ENCODE results near the gene LRP8. TPM values are rescaled to one million over a fixed set of nuclear protein-coding genes. Genes with fewer than 3 reads are reported as not detected.

Gene LRP8
- total and polyA plus RNA-seq, 2 of the 13 experiments (the other 11 are each of a cell fraction or from before 2014, with no cell fraction given), result 17.3 to 17.4 TPM

- TF ChIP-seq KDM5A (IDR thresholded peaks at IDR 0.05; ENCODE audit: borderline replicate concordance, low read length) (no peak), RBM22 (optimal IDR thresholded peaks at IDR 0.05; ENCODE audit: low read length) (no peak), TFAP4 (IDR thresholded peaks at IDR 0.05; ENCODE audit: borderline replicate concordance, low read depth) (no peak), NR2C2 (CRISPR knock-in tag; IDR thresholded peaks at IDR 0.05; ENCODE audit: borderline replicate concordance) (no peak), TAF15 (IDR thresholded peaks at IDR 0.05; ENCODE audit: low read depth, low read length, poor library complexity, severe bottlenecking) (no peak), EP300 (IDR thresholded peaks at IDR 0.05; ENCODE audit: low read depth in 2 of 2, low read length in 2 of 2) (no peak), EP300 (CRISPR knock-in tag; IDR thresholded peaks at IDR 0.05; ENCODE audit: borderline replicate concordance) (no peak), FOXP1 (IDR thresholded peaks at IDR 0.05) (no peak), FOXP1 (CRISPR knock-in tag; IDR thresholded peaks at IDR 0.05) (no peak), ZNF572 (CRISPR knock-in tag; IDR thresholded peaks at IDR 0.05) (no peak), HDAC2 (CRISPR knock-in tag; IDR thresholded peaks at IDR 0.05) (no peak), FOXC1 (CRISPR knock-in tag; IDR thresholded peaks at IDR 0.05; ENCODE audit: borderline replicate concordance) (no peak), SIX4 (CRISPR knock-in tag; IDR thresholded peaks at IDR 0.05) (no peak)
These were observed 8.3 kb upstream of the LRP8 start (continued) for GRCh38 chr1:53336146-53336545.

GRCh38 chr1:53335661-53336060 lies 7.8 kb upstream of the LRP8 start:
- ChIA-PET CTCF (ENCODE audit: low intra/inter-chr PET ratio, low total read pairs) (no interaction called here), POLR2A (no interaction called here)
- intact Hi-C loops (cut with micrococcal nuclease; ENCODE audit: unreplicated experiment), result no loop called here
- no peak overlapping the region for H3K27ac ChIP-seq (ENCODE audit: extremely low read length, insufficient read depth, low read length)
- H2AFZ ChIP-seq (ENCODE audit: low read length), result no peak overlapping the region
- no peaks in the 10 kb centered on the region for H4K20me1 ChIP-seq (ENCODE audit: insufficient read depth, low read length)
- no TSS peak for BruUV-seq (replicated peaks)
- no peaks in the 10 kb centered on the region for H3K36me3 ChIP-seq (replicated peaks in 1 of 2; ENCODE audit: control insufficient read depth in 1 of 2, insufficient read depth in 2 of 2, low read length in 2 of 2)
- in situ Hi-C loops (cut with HindIII; ENCODE audit: extremely low pct_ligation_motif_present, low pct_unique_long_range_greater_than_20kb), result no loop called here
- DNase-seq (ENCODE audit: low spot score), result no peak
- H3K27me3 ChIP-seq (ENCODE audit: control insufficient read depth in 1 of 2, insufficient read depth in 2 of 2, low read length in 2 of 2), result peaks cover 0 to 29% of the 10 kb centered on the region in 2 experiments; a peak in 2 of 5 replicates
- 81% methylated on average over 1 of the region's 1 CpG for WGBS (ENCODE audit: low lambda C conversion rate)
- no peak for FAIRE-seq
- H3K9ac ChIP-seq (ENCODE audit: insufficient read depth, low read depth, low read length), result no peak overlapping the region
- no peak overlapping the region for H3K4me3 ChIP-seq (replicated peaks in 1 of 3; ENCODE audit: insufficient read depth in 1 of 3, low read depth in 2 of 3, low read length in 3 of 3)
- no peak overlapping the region for H3K4me2 ChIP-seq (ENCODE audit: low read depth, low read length)
- H3K79me2 ChIP-seq (ENCODE audit: insufficient read depth, low read length), result no peaks in the 10 kb centered on the region
- H3K9me3 ChIP-seq (ENCODE audit: low read length), result no peaks in the 10 kb centered on the region
- no peak for ATAC-seq
- peaks cover 11% of the 10 kb centered on the region for H3K4me1 ChIP-seq (ENCODE audit: insufficient read depth, low read length)
- TF ChIP-seq ZMYM2 (CRISPR knock-in tag; IDR thresholded peaks at IDR 0.05), result no peak
- no peak for TF ChIP-seq ZUFSP (CRISPR knock-in tag; IDR thresholded peaks at IDR 0.05; ENCODE audit: borderline replicate concordance)
- no peak for TF ChIP-seq TFDP1 (CRISPR knock-in tag; IDR thresholded peaks at IDR 0.05; ENCODE audit: borderline replicate concordance)
- no peak for TF ChIP-seq NFE2L1 (CRISPR knock-in tag; IDR thresholded peaks at IDR 0.05; ENCODE audit: borderline replicate concordance)
- no peak for TF ChIP-seq ISX (CRISPR knock-in tag; conservative IDR thresholded peaks at IDR 0.05)
- no peak for TF ChIP-seq ZNF382 (CRISPR knock-in tag; IDR thresholded peaks at IDR 0.05; ENCODE audit: borderline replicate concordance)
- TF ChIP-seq DMTF1 (CRISPR knock-in tag; IDR thresholded peaks at IDR 0.05), result no peak
